ENCODE results near the gene ITGAL. TPM values are rescaled to one million over a fixed set of nuclear protein-coding genes. Genes with fewer than 3 reads are reported as not detected.

Gene ITGAL
- total RNA-seq, 1 donor from 2014 or later = 8.9 TPM

DNA sequence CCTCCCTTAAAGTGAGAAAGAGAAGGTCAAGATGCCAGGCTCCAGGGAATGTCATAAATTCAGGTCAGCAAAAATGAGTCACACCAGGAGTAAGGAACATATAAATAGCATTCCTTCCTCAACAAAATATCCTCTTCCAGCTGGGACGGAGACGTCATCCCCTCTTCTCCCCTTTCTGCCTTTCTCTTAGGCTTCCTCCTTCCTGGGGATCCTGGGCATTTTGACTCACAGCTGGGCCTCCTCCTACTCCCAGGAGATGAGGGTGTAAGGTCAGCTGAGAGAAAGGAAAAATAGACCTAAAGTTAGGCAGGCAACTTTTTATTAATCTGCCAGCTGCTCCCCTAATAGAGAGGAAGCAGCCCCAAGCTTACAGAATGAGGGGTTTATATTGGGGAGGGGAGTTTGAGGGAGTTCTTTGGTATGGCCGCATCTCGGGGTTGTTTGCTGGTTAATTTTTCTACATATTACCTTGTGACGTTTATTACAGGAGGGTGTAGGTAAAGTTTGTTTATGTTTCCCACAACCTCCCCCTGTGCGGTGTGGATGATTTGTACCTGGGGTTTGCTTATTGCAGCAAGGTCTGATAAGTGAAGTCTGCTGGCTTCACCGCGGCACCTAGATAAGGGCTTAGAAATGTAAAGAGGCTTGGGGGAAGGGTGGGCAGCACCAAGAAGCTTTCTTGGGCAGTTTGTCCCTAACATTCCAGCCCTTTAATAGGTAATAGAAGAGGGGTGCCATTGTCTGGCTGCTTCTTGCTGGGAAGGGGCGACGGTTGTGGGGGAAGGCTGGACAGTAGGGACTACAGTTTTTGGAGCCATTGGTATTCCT, 69.2 kb downstream of the ITGAL start:
- no peak for DNase-seq (ENCODE audit: low spot score)

DNA sequence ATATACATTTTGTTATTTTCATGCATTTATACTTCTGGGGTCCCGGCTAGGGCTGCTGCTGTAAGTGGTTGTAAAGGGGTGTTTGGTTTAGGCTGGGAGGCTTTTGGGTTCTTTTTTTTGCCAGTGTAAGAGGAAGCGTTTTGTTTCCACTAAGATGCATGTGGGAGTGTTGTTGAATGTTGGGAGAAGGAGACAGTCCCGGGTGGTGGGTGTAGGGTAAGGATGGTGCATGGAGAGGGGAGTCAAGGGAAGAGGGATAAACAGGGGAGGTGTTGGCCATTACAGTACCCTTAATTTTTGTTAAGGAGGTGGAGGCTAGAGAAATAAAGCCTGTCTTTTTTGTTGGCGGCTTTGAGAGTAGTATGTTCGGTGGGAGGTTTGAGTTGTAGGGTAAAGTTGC, 70.5 kb downstream of the ITGAL start:
- DNase-seq (ENCODE audit: low spot score) = no peak

DNA sequence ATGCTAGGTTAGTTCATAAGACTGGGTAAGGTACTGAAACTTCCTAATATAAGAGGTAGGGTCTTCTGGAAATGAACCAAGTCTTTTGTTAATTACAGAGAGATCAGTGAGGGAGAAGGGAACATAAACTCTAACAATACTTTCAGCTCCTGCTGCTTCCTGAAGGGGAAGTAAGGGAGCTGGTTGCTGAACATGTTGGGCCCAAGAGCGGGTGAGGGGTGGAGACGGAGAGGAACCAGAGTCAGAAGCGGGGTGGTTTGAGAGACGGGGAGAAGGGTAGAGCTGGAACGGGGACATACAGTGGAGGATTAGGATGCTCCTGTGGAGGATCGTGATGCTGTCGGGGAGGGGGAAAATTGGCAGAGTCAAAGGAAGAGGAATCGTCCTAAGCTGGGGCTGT, 73.6 kb downstream of the ITGAL start:
- DNase-seq (ENCODE audit: low spot score) = no peak

DNA sequence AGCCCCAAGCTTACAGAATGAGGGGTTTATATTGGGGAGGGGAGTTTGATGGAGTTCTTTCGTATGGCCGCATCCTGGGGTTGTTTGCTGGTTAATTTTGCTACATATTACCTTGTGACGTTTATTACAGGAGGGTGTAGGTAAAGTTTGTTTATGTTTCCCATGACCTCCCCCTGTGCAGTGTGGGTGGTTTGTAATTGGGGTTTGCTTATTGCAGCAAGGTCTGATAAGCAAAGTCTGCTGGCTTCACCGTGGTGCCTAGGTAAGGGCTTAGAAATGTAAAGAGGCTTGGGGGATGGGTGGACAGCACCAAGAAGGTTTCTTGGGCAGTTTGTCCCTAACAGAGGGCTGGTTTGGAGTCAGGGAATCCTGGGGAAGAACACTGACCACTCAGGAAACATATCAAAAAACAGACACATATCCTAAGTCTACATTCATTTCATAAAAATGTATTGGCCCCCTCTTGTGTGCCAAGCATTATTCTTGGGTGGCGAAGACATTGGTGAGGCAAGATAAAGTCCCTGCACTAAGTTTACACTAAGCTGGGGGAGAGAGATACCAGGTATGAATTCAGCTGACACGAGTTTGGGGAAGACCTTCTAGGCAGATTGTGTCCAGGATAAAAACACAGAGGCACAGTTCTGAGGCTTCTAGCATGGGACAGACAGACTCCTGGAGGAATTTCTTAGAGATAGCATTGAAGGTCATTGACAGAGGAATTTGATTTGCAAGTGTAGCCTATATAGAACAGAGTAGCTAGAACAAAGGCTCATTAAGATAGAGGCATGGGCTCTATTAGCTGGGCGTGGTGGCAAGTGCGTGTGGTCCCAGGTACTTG, 76.1 kb downstream of the ITGAL start:
- DNase-seq (ENCODE audit: low spot score) = no peak

DNA sequence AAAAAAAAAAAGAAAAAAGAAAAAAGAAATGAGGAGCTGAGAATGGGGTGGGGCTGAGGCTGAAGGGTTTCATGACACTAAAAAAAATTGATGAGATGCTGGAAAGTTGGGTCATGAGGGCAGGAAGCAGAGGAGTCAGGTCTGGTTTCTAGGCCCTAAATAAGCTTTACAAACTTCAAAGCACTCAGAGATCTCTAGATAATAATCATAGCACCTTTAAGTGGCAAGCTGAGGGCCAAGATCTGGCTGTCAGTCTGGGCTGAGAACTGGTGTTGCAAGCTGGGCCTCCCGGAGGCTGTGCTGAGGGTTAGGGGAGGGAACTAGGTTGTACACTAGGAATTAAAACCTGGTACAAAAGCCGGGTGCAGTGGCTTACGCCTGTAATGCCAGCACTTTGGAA, 79.2 kb downstream of the ITGAL start:
- no peak for DNase-seq (ENCODE audit: low spot score)

DNA sequence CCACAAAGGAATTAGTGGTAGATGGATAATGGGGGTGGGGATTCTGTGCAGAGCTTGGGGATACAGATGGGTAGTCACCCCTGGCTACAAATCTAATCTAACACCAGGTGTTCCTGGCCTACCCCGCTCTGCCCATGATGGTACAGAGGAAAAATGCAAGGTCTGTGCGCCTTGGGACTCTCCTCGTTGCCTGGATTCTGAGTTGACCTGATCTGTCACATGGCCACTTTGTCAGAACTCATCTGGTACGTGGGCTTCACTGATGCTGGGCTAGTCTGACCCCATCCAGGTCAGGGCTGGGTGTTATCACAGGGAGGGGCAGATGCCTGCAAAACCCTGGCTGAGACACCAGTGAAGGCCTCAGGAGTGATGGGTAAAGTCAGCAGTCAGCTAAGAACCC, 80.4 kb downstream of the ITGAL start:
- no peak for DNase-seq (ENCODE audit: low spot score)

DNA sequence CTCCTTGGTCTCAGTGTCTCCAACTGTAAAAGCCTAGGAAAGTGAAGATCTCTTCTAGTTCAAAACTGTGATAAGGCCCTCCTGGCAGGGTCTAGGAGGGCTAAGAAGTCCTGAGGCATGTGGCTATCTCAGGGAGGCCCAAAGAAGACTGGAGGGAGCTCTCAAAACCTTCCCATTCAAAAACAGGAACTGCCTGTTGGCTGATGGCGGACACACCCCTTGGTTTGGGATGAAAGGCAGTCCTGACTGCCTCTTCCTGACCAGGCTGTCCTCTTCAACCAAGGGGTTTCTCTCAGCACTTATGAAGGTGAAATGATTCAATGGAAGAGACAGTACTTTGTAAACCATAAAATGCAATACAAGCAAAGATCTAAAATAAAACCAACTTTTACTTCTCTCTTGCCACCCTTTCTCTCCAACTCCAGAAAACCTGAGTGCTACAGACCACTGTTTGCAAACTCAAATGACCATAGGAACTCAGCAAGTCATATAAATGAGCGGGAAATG, 80.9 kb downstream of the ITGAL start:
- DNase-seq (ENCODE audit: low spot score) = no peak

DNA sequence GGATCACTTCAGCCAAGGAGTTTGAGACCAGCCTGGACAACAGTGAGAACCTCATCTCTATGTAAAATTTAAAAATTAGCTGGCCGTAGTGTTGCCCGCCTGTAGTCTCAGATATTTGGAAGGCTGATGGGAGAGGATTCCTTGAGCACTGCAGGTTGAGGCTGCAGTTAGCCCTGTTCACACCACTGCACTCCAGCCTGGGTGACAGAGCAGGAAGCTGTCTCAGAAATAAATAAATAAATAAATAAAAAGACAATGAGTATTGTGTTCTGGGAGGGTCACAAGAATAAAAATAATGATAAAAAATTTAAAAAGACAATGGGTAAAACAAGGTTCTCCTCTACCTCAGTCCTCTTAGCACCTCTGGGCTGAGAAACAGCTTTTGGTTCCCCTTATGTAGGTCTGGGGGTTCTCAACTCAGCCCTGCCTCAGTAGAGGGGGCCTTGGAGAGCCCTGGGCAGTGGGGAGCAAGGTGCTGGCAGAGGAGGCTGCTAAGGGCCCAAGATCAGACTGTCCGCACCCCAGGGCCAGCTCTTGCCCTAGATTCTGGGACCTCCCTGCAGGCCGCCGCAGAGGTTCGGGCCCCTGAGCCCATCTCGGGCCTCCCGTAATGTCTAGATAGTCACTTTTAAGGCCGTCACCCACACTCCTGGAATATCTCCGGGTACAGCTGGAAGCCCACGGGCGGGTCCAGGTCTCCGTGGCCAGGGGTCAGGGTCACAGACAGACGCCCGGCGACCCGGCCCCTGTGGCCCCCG, 82.2 kb downstream of the ITGAL start:
- DNase-seq (ENCODE audit: low spot score) = no peak

DNA sequence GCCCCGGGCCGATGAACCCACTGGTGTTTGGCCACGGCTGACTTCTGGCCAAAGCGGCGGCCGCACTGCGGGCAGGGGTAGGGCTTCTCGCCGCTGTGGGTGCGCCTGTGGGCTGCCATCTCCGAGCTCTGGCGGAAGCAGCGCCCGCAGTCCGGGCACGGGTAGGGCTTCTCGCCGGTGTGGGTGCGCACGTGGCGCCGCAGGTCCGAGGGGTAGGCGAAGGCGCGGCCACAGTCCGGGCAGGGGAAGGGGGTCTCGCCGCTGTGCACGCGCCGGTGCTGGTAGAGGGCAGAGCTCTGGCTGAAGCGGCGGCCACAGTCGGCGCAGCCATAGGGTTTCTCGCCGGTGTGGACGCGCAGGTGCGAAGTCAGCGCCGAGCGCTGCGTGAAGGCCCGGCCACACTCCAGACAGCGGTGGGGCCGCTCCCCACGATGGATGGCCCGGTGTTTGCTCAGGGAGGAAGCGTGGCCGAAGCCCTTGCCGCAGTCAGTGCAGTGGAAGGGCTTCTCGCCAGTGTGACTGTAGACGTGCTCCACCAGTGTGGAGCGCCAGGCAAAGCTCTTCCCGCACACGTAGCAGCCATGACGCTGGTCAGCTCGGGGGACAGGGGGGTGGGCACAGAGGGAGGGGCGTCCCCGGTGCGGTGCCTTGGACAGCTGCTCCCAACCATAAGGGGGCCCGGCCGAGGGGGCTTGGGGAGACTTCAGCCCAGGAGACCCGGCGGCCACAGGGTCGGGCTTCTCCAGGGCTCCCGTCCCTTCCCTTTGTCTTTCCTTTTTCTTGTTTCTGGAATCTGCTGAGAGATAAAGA, 83.0 kb downstream of the ITGAL start:
- DNase-seq (ENCODE audit: low spot score) = no peak

DNA sequence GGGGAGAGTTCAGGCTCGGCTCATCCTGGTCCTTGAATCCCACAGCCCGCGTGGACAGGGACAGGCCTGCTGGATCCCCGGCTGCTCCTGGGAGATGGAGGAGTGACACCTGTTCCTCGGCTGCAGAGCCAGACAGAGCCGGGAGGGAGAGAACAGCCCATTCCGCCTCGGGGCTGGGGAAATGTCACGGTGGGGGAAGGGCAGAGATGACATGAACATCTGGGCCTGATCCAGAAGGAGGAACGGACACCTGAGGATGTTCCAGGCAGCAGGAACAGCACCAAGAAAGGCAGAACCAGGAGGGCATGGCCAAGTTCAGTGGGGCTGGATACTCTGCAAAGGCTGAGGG, 83.6 kb downstream of the ITGAL start:
- DNase-seq (ENCODE audit: low spot score) = no peak

DNA sequence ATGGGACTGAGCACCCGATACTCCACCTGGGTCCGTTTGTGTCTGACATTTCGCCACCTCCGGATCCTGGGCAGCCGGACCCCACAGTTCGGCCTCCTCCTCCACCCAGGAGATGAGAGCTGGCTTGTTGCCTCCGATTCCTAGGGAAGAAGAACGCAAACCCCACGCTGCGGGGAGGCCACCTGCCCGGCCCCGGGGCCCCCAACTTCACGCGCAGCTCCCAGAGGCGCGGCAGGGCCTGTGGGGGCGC, 85.1 kb downstream of the ITGAL start:
- DNase-seq (ENCODE audit: low spot score) = no peak

DNA sequence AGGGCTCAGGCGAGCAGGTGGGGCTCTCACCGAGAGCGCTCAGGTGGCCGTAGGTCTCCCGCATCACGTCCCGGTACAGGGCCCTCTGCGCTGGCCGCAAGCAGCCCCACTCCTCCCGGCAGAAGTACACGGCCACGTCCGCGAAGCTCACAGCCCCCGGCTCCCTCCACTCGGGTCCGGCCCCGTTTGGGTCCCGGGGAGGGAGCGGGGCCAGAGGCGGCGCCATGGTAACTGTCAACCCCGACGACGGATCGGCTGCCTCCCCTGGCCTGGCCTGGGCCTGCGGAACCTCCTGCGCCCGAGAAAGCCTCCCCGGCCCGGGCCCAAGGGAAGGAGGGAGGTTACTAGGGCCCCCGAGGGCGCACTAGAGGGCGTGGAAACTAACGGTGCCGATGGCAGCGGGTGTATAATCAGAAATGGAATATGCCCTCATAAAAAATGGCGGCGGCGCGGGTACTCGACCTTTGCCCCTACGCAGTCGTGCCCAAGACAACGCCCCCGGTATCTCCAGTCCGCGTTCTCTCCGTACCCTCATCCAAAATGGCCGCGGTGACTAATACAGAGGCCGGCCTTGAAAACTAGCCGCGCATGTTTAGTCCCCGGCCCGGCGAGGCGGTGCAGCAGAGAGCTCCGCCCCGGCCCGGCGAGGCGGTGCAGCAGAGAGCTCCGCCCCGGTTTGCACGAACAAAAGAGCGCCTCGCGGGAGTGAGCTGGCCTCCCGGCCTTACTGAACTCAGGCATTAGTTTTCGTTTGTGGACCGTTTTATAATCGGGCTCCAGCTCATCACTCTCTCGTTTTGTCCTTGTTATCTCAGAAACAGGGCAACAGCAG, 85.6 kb downstream of the ITGAL start, which contains the start of gene ZNF764:
ZNF764 (minus strand) TSS at position 418 of the 832 bp plus-strand sequence; CDS start at position 226, 192 bp downstream.
- DNase-seq (ENCODE audit: low spot score) = peak; percentile 98

DNA sequence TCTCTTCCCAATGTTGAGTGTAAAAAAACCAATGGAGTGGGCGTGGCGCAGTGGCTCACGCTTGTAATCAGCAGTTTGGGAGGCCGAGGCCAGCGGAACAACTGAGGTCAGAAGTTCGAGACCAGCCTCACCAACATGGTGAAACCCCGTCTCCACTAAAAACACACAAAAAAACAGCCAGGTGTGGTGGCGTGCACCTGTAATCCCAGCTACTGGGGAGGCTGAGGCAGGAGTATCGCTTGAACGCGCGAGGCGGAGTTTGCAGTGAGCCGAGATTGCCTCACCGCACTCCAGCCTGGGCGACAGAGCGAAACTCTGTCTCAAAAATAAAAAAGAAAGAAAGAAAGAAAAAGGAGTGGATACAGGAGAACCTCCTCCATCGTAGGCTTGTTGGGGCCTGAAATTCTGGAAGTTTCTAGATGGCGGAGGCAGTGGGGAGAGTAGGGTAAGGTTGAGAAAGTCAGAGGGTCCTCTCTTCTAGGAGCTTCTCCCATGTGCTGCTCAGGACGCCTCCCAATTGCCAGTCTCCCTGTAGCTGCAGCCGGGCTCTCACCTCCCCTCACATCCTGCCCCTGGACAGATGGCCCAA, 86.3 kb downstream of the ITGAL start:
- no peak for DNase-seq (ENCODE audit: low spot score)

DNA sequence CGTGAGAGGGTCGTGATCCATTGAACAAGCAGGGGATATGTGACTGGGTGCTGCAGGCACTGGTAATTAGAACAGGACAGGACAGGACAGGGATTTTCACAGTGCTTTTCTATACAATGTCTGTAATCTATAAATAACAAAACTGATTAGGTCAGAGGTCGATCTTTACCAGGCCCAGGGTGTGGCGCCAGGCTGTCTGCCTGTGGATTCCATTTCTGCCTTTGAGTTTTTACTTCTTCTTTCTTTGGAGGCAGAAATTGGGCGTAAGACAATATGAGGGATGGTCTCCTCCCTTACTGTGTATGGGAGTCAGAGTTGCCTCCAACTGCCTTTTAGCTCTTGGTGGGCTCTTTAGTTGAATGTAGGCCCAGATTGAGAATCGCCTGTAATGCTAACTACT, 87.1 kb downstream of the ITGAL start:
- no peak for DNase-seq (ENCODE audit: low spot score)

DNA sequence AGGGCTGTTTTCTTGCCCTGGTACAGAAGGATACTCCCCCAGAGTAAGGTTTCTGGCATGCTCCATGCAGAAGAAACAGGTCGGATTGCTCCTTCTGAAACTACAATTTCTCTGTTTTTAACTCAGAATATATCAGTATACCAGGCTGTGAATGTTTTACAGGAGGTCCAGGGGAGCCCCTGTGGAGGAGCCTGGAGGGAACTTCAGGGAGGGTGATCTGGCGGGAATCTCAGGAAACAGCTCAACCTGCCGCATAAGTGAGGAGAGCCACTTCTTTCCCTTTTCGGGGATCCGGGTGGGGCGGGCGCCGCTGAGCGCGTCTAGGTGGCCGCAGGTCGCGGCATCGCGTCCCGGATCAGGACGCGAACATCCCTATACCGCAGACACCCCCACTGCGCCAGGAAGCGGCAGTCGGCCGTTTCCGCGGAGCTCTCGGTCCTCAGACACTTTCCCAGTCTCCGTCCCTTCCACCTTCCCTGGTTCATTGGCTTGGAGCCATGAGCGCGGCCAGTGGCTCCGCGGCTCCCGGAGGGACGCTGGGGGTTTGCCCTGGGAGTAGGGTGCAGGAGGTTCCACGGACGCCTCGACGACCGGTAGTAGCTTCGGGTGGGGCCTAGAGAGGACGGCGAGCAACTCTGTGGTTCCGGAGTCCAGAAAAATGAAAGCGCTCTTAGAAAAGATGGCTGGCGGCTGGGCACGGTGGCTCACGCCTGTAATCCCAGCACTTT, 88.7 kb downstream of the ITGAL start:
- no peak for DNase-seq (ENCODE audit: low spot score)

DNA sequence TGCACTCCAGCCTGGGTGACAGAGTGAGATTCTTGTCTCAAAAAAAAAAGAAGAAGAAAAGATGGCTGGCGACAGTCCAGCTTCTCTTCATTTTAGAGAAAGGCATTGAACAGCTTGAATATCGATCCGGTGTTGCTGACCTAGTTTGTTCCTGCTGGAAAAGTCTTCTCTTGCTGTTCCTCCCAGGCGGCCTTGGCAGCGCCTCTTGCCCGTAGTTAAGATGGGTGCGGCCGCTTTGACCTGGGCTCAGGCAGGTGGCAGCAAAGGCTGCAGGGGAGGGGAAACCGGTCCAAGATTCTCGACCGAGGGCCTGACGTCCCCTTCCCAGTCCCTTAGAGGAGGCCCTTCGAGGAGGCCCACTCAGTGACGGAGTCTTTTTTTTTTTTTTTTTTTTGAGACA, 89.5 kb downstream of the ITGAL start:
- no peak for DNase-seq (ENCODE audit: low spot score)

DNA sequence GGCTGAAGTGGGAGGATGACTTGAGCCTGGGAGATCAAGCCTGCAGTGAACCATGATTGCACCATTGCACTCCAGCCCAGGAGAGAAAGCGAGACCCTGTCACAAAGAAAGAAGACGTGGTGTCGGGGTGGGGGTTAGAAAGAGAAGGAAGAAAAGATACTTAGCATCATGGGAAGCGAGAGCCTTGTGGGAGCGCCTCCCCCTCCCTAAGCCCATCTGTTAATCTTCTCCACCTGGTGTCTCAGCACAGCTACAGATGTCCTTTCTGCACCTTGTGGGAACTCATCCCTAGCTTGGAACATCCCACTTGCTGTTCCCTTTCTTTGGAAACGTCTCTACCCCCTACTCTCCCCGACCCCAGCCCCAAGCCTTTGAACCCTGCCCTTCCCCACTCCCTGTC, 93.0 kb downstream of the ITGAL start:
- DNase-seq (ENCODE audit: low spot score) = no peak

DNA sequence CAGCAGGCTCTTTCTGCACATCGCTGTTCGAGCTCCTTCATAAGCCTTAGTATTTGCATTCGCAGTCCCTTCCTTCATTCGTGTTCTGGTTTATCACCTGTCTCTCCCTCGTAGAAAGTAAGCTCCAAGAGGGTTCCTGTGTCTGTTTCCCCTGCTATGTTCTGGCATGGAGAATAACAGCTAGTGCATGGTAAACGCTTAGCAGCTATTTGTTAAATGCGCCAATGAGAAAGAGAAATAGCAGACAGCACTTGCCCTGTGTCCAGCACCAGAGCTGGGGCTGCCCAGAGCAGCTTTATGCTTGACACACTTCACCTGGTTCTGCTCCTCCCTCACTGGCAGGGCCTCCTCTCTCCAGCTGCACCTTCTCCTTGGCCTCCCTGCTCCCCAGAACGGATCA, 93.4 kb downstream of the ITGAL start:
- no peak for DNase-seq (ENCODE audit: low spot score)

DNA sequence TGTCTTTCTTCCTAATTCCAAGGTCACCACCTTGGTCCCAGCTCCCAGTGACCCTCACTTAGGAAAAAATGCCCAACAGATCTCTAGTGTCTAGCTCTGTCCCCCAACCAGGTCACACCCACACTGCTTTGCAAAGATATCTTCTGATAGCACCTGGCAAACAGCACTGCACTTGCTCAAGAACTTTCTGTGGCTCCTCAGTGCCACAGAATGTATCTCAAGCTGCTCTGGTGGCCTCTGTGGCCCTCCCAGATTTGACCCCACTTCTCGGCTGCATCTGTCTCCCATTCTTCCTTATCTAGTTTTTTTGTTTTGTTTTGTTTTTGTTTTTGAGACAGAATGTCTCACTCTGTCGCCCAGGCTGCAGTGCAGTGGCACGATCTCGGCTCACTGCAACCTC, 94.0 kb downstream of the ITGAL start:
- DNase-seq (ENCODE audit: low spot score) = no peak

Data from ureter (tissue), 1 donor.